HG03025 (cell line): ENCODE measurements around the gene SLC35G3.
"Not testable (repeated sequence)": the region's sequence is repeated elsewhere in the genome, so short reads cannot be mapped to it uniquely, and the experiment has no call there.

Source experiments
- ATAC-seq: cut with Tn5 transposase; IDR thresholded peaks from one replicate; pipeline ENCODE4 v1.9.1; 2021; ENCODE audit warnings: mild to moderate bottlenecking, moderate library complexity; ENCODE audit not compliant: unreplicated experiment, low FRiP score

Gene SLC35G3

GRCh38 chr17:35194001-35194400, at the start of gene SLC35G3:
Gene SLC35G3 (minus strand): TSS chr17:35194393. CDS start chr17:35194307, 86 bp downstream.
- ATAC-seq: not testable (repeated sequence)

- no peak for ATAC-seq
These were observed 49.6 kb upstream of the SLC35G3 start for GRCh38 chr17:35243561-35244340.

- ATAC-seq: peak; percentile 88
These were observed 48.8 kb upstream of the SLC35G3 start, which contains the start of gene SLFN5 for GRCh38 chr17:35242805-35243560. Gene SLFN5 (plus strand): TSS chr17:35243072. CDS start chr17:35258691, 15,619 bp downstream.

- ATAC-seq: peak; percentile 56
These were observed 48.1 kb upstream of the SLC35G3 start for GRCh38 chr17:35242158-35242804.

- no peak for ATAC-seq
These were observed 47.3 kb upstream of the SLC35G3 start for GRCh38 chr17:35241520-35241919.

- no peak for ATAC-seq
These were observed 46.7 kb upstream of the SLC35G3 start for GRCh38 chr17:35240861-35241260.

GRCh38 chr17:35239823-35240222, 45.6 kb upstream of the SLC35G3 start:
- no peak for ATAC-seq

GRCh38 chr17:35238821-35239220, 44.6 kb upstream of the SLC35G3 start:
- no peak for ATAC-seq

- no peak for ATAC-seq
These were observed 42.6 kb upstream of the SLC35G3 start for GRCh38 chr17:35236821-35237220.

- ATAC-seq: no peak
These were observed 41.7 kb upstream of the SLC35G3 start for GRCh38 chr17:35235917-35236316.

GRCh38 chr17:35235289-35235688, 41.1 kb upstream of the SLC35G3 start:
- ATAC-seq: no peak

- not testable (repeated sequence) for ATAC-seq
These were observed 40.1 kb upstream of the SLC35G3 start for GRCh38 chr17:35234315-35234714.

GRCh38 chr17:35229638-35230037, 35.4 kb upstream of the SLC35G3 start:
- no peak for ATAC-seq

GRCh38 chr17:35227546-35227945, 33.4 kb upstream of the SLC35G3 start:
- no peak for ATAC-seq

GRCh38 chr17:35224436-35224835, 30.2 kb upstream of the SLC35G3 start:
- no peak for ATAC-seq

- ATAC-seq: no peak
These were observed 28.3 kb upstream of the SLC35G3 start for GRCh38 chr17:35222452-35222851.

- ATAC-seq: no peak
These were observed 24.7 kb upstream of the SLC35G3 start for GRCh38 chr17:35218915-35219314.

- no peak for ATAC-seq
These were observed 22.9 kb upstream of the SLC35G3 start for GRCh38 chr17:35217107-35217506.

GRCh38 chr17:35214631-35215273, 20.6 kb upstream of the SLC35G3 start:
- ATAC-seq: no peak

- no peak for ATAC-seq
These were observed 20.0 kb upstream of the SLC35G3 start for GRCh38 chr17:35214192-35214591.
